Esophagus muscularis mucosa (tissue), 3 donors: ENCODE data around the gene IQCN.

Experiments
- POLR2AphosphoS5 ChIP-seq, 2 donors: sonication (generic); formaldehyde crosslinking; IDR thresholded peaks; one replicate each; pipeline ENCODE4 v1.6.1; 2017; ENCODE audit warnings: antibody characterized with exemption in 2 of 2
- TF ChIP-seq, protein P1 (sequence below), 3 experiments: fragments of 200-600 bp in 2 of 3; fragments of 450-650 bp in 1 of 3; sonication (generic) in 2 of 3; IDR thresholded peaks; one replicate each; pipeline ENCODE4 v1.5.1; 2017 to 2019; ENCODE audit warnings: antibody characterized with exemption in 3 of 3, mild to moderate bottlenecking in 2 of 3, moderate library complexity in 1 of 3

DNA sequence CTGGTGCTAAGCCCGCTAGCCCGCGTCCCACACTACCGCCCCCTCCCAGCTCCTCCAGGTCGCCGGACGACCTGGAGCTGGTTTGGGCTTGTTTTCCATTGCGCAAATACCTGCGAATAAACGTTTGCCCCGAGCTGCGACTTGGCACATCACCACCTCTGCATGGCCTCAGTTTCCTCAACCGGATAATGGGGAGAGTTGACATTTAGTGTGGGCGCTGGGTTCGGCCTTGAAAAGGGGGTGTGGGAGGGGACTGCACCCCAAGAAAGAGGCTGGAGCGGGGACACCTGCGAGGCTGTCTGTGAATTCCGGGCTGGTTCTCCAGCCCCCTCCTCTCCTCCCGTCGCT, 18.2 kb upstream of the IQCN start:
- TF ChIP-seq, protein P1, sequence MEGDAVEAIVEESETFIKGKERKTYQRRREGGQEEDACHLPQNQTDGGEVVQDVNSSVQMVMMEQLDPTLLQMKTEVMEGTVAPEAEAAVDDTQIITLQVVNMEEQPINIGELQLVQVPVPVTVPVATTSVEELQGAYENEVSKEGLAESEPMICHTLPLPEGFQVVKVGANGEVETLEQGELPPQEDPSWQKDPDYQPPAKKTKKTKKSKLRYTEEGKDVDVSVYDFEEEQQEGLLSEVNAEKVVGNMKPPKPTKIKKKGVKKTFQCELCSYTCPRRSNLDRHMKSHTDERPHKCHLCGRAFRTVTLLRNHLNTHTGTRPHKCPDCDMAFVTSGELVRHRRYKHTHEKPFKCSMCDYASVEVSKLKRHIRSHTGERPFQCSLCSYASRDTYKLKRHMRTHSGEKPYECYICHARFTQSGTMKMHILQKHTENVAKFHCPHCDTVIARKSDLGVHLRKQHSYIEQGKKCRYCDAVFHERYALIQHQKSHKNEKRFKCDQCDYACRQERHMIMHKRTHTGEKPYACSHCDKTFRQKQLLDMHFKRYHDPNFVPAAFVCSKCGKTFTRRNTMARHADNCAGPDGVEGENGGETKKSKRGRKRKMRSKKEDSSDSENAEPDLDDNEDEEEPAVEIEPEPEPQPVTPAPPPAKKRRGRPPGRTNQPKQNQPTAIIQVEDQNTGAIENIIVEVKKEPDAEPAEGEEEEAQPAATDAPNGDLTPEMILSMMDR (IDR thresholded peaks at IDR 0.05): no peak
- TF ChIP-seq POLR2AphosphoS5 (IDR thresholded peaks at IDR 0.05): no peak
